Measurements from ENCODE around the gene APOH. TPM values are rescaled to one million over a fixed set of nuclear protein-coding genes. Genes with fewer than 3 reads are reported as not detected.
"Not testable (repeated sequence)": the region's sequence is repeated elsewhere in the genome, so short reads cannot be mapped to it uniquely, and the experiment has no call there.

Gene APOH, protein sequence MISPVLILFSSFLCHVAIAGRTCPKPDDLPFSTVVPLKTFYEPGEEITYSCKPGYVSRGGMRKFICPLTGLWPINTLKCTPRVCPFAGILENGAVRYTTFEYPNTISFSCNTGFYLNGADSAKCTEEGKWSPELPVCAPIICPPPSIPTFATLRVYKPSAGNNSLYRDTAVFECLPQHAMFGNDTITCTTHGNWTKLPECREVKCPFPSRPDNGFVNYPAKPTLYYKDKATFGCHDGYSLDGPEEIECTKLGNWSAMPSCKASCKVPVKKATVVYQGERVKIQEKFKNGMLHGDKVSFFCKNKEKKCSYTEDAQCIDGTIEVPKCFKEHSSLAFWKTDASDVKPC
- 20.8 and 22.1 TPM in 2 replicates for total RNA-seq (2014; rRNA removed; shearing (Covaris generic))

DNA sequence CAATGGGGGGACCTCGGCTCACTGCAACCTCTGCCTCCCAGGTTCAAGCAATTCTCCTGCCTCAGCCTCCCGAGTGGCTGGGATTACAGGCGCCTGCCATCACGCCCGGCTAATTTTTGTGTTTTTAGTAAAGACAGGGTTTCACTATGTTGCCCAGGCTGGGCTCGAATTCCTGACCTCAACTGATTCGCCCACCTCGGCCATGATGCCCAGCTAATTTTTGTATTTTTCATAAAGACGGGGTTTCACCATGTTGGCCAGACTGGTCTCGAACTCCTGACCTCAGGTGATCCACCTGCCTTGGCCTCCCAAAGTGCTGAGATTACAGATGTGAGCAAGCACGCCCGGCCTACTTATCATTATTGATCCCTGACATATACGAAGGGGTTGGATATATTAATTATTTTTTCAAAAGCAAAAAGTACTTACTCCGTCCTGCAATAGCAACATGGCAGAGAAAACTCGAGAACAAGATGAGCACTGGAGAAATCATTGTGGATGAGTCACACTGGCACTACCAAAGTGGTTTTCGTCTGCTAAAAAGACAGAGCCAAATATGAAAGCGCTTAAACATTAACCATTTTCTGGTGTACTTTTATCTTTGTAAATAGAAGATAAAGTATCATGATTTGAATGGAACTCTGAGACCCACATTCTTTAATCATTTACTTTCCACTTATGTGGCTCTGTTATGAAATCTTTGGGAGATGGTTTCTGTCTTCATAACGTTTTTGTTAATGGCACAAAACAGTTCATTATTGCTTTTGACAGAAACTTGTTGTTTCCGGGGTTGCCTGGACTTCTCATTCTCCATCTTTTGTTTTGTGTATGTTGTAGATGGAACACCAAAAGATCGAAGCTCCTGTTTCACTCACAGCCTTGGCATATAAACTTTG is at the start of gene APOH:
APOH (minus strand) TSS at position 529 of the 896 bp plus-strand sequence; CDS start at position 493, 36 bp downstream.
- peak; percentile 56 for DNase-seq (ENCODE audit: low spot score)

DNA sequence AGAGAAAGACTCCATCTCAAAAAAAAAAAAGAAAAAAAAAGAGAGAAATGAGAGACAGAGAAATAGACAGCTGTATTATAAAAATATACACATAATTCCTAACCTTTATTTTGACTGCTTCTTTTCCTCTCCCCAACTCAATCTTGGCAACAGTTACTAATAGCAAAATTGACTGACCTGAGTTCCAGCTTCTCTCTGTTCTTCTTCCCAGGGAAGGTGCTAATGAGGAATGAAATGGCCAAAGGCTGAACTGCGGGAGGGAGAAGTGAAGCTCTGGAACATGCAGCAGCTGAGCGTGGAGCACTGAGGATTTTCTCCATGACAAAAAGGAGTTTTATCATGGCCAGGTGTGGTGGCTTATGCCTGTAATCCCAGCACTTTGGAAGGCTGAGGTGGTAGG is 48.0 kb upstream of the APOH start:
- no peak for DNase-seq (ENCODE audit: low spot score)

DNA sequence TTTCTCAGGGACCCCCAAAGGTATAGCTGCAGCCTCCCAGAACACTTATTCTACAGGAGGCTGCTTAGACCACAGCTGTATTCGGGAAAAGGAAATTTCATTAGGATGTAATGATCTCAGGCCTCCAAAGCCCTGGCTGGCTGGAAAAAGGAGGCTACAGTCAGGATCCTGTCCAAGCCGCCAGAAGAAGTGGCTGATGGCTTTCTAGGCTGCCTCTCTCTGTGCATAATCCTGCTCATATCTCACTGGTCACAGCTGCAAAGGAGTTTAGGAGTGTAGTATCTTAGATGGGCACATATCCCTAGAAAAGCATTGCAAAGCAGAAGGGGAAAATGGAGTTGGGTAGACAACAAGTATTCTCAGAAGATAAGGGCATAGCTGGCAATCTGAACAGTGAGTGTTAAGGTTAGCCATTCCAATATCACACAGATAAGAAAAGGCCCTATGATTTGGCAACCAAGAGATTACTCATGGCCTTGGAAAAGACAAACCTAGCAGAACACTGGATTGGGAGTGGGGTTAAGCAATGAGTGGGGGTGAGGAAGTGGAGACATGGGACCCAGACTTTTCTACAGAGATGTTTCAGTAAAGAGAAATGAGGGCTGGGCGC is 47.2 kb upstream of the APOH start:
- DNase-seq (ENCODE audit: low spot score), result peak; percentile 36

DNA sequence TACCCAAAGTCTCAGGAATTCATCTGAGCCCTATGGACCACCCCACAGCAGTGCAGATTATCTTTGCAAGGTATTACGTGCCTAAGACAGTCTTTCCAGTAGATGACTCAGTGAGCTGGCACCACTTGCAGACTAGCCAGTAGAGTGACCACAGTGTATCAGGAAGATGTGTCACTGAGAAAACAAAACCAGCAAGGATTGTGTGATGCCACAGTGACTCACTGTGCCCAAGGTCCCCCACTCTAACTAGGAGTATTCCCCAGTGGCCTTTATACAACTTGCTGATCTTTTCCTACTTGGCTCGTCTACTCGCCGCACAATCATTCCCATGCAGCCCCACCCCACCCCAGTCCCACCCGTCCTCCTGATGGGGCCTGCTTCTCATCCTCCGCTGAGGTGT is 46.4 kb upstream of the APOH start:
- DNase-seq (ENCODE audit: low spot score), result peak; percentile 96

DNA sequence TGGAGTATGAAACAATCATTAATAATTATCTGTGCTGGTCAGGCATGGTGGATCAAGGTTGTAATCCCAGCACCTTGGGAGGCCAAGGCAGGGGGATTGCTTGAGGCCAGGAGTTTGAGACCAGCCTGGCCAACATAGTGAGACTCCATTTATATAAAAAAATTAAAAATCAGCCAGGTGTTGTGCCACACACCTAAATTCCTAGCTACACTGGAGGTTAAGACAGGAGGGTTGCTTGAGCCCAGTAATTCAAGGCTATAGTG is 44.3 kb upstream of the APOH start:
- DNase-seq (ENCODE audit: low spot score), result no peak

DNA sequence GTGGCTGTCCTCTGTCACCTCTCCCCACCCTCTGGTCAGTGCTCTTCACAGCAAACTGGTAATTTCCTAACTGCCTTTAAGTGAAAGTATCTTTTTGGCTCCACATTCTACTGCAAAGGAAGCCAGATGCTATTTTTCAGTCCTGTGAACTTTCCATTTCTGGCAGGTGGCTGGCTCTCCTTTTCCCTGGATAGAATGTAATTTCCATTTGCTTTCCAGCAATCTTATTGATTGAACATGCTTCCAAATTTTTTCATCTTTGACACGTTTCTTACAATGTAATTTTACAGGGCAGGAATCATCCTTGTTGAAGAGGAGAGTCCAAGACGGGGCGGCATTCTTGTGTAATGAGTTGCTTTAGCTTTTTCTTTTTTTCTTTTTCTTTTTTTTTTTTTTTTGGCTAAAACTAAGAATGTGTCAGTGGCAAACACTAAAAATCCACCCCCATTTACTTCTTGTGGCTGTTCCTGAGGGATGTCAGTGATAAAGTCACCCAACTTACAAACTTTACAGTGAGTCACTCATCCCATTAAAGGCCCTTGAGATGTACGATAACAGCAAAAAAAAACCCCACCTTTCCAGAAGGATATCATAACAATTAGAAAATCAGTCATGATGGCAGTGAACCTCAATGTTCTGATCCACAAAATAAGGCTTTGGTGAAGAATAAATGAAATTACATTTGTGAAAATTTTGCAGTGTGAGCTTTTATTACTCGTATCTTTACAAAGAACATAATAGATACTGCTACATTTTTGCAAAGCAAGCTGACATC is 43.8 kb upstream of the APOH start:
- peak; percentile 63 for DNase-seq (ENCODE audit: low spot score)

DNA sequence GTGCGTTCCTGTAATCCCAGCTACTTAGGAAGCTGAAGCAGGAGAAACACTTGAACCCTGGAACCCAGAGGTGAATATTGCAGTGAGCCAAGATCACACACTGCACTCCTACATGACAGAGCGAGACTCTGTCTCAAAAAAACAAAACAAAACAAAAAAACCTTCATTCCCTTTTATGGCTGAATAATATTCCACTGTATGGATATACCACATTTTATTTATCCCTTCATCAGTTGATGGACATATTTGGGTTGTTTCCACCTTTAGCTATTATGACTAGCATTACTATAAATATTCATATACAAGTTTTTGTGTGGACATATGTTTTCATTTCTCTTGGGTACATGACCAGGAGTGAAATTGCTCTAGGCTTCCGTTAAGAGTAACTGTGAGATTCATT is 42.3 kb upstream of the APOH start:
- no peak for DNase-seq (ENCODE audit: low spot score)

DNA sequence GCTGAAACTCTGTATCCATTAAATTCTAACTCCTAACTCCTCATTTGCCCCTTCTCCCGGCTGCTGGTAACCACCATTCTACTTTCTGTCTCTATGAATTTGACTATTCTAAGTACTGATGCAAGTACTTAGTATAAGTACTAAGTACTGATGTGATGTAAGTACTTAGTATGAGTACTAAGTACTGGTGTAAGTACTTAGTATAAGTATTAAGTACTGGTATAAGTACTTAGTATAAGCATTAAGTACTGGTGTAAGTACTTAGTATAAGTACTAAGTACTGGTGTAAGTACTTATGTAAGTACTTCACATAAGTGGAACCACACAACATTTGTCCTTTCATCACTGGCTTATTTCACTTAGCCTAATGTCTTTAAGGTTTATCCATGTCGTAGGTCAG is 40.9 kb upstream of the APOH start:
- DNase-seq (ENCODE audit: low spot score), result peak; percentile 51

DNA sequence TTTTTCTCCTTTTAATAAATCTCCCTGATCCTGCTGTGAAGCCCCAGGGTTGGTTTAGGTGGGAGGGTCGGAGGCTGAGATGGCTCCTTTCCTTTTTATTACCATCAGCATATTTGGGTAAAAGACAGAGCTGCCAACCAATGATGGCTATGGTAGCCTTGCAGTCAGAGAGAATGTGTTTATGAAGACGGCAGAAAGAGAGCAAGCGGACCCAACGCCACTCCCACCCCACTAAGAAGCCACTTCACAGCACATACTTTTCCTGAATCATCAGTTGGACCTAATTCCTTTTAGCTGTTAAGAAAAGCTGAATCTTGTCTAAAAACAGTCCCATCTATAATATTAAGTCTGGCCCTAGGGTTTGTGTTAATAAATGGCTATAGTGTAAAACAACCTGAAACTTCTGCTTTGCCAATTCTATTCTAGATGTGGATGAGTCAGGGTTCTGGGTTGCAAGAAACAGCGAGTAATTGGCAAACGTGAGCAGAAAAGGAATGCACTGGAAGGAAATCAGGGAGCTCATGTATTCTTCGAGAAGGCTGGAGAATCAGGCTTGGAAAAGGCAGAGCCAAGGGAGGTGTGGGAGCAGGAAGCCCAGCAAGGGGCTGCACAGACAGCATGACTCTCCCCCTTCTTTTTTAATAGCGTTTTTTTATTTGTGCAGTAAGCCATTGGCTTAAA is 39.2 kb upstream of the APOH start:
- DNase-seq (ENCODE audit: low spot score), result no peak

DNA sequence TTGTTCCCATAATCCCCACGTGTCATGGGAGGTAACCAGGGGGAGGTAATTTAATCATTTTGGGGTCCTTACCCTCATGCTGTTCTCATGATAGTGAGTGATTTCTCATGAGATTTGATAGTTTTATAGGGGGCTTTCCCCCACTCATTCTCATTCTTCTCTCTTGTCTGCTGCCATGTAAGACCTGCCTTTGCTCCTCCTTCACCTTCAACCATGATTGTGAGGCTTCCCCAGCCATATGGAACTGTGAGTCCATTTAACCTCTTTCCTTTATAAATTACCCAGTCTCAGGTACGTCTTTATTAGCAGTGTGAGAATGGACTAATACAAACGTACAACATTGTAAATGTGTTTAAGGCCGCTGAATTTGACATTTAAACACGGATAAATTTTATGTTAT is 35.5 kb upstream of the APOH start:
- no peak for DNase-seq (ENCODE audit: low spot score)

DNA sequence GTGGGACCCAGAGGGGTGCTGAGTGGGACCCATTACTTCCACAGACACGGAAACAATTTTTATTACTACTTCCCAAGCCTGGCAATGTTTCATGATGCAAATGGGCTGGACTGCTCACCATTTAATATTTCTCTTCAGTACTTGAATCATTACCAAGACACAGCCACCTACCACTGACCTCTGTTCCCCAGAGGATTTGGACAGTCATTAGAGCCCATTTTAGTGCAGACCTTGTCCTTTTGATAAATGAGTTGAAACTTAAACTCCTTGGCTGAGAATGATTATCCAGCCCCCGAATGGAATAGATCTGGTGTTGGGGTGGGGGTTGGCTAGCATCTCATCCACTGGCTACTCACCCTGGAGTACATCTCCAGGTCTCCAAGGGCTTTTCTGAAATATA is 33.6 kb upstream of the APOH start:
- no peak for DNase-seq (ENCODE audit: low spot score)

DNA sequence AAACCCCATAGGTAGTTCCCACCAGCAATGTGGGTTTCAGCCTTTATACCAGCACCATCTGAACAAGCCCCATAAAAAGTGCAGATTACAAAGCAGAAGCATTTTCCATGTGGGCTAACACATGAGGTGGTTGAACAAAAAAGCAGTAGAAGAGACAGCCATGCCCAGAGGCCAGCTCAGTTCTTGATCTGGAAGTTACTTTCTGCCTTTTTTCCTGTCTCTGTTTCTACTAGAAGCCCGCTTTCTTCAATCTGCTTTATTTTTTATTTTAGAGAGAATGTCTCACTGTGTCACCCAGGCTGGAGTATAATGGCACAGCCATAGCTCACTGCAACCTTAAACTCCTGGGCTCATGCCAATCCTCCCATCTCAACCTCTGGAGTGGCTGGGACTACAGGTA is 31.5 kb upstream of the APOH start:
- no peak for DNase-seq (ENCODE audit: low spot score)

DNA sequence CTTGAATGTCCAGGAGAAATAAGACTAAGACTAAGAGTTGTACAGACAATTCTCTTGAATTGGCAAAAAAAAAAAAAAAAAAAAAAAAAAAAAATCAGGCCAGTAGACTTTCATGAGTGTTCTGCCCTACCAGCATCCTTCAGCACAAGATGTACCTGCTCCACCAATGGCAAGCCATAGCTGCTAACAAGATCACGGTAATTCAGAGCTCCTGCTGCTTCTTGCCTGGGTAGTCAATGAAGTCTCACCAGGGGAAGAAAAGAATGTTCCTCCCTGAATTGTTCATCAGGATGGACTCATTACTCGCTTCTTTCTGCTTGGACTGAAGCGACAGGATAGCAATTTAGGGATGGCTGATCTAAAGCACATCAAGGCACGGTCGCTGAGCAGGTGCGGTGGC is 31.1 kb upstream of the APOH start:
- no peak for DNase-seq (ENCODE audit: low spot score)

DNA sequence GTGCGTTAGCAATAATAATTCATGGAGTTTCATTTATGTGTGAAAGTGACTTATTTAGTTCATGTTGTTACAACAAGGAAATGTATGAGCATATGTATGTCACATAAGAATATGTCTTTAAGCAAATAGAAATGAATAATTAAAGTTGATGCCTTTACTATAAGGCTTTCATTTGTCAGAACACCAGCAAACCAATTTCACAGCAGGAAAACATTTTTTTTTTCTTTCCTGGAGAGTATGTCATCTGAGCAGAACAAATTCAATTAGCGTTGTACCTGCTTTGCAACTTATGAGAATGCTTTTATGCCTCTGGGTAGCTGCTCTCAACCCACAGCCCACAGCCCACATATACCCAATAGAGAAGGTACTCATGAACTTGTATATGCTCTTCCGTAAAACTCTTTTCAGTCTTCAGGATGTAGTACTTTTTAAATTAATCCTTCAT is 26.3 kb upstream of the APOH start:
- DNase-seq (ENCODE audit: low spot score), result no peak

DNA sequence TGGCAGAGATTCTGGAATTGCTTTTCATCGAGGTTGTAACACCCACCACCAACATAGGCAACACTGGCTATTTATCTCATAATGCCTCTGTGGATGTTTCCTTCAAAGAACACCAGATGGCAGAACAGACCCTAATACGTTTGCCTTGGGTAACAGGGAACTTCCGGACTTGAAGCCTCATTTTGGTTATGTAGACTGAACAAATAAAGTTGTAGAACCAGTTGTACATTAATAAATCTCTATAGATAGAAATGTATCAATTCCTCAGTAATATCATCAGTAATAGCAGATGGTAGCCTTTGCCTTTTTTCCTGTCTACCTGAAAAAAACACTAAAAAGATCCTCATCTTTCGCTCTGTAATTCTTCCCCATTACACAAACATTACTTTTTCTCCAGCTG is 25.9 kb upstream of the APOH start:
- DNase-seq (ENCODE audit: low spot score), result peak; percentile 94

DNA sequence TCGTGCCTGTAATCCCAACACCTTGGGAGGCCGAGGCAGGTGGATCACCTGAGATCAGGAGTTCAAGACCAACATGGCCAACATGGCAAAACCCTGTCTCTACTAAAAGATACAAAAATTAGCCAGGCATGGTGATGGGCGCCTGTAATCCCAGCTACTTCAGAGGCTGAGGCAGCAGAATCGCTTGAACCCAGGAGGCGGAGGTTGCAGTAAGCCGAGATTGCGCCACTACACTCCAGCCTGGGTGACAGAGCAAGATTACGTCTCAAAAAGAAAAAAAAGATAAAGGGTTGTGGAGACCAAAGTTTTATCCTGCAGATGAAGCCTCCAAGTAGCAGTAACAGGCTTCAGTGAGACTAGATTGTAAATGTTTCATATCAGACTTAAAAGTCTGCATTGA is 24.2 kb upstream of the APOH start:
- not testable (repeated sequence) for DNase-seq (ENCODE audit: low spot score)

DNA sequence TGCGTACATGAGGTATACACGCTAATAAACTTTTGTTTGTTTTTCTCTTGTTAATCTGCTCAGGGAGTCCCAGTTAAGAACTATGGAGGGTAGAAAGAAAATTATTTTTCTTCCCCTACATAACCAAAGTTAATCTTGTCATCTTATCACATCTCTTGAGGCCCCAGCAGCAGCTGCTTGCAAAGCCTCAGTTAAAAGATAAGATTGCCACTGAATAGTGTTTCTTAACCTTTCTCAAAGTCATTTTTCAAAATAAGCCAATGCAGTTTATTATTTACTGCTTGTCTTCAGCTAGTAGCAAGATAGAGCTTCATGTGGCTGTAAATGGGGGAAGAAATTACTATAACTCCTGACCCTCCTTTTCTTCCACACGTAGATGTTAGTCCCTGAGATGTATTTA is 21.5 kb upstream of the APOH start:
- DNase-seq (ENCODE audit: low spot score), result no peak

DNA sequence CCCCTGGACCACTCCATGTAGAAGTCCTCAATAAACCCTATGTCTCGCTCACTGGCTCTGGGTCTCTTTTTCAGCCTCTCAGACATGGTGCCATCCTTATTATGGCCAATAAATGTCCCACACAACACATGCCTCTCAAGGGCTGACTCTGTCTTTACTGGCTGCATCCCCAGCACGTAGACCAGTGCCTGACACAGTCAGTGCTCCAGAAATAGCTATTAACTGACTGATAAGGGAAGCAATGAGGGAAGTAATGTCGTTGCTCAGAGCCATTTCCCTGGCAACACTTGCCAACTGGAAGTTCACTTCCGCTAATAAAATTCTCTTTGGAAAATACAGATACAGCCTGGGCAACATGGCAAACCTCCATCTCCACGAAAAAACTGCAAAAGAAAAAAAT is 19.1 kb upstream of the APOH start:
- no peak for DNase-seq (ENCODE audit: low spot score)

DNA sequence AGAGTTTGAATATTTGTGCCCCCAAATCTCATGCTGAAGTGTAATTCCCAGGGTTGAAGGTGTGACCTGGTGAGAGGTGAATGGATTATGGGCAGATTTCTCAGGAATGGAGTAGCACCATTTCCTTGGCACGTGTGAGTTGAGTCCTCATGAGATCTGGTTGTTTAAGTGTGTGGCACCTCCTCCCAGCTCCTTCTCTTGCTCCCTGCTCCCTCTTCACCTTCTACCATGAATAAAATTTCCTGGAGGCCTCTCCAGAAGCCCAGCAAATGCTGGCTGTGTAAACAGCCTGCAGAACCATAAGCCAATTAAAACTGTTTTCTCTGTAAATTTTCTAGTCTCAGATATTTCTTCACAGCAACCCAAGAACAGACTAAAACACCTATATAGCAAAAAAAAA is 12.6 kb upstream of the APOH start:
- DNase-seq (ENCODE audit: low spot score), result no peak

DNA sequence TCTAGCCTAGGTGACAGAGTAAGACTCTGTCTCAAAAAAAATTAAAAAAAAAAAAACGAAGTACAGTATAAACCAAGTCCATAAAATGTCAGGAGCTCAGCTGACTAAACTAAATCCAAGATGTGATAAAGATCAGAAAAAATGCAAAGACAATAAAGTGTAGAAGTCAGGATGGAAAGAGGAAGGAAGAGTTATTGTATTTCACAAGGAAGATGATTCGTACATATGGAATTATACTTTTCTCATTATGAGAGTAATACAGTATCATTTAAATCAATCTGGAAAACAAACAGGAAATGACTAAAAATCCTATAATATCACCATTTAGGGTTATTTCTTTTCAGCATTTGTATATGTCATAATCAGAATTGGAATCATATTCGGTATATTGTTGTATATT is 11.4 kb upstream of the APOH start:
- DNase-seq (ENCODE audit: low spot score), result no peak

DNA sequence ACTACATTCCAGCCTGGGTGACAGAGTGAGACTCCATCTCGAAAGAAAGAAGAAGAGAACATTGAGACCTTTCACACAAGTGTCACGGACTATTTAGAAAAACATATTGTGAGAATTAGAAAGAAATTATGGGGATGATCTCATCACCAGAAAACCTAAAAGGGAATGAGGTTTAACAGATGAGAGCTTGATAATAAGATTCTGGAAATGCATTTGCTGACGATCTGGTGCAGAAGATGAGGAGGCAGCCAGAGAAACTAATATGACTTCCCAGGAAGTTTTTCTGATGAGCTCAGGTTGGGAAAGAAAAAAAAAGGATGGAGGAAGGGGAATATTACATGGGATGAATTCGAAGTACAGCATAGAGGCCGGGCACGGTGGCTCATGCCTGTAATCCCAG is 10.8 kb upstream of the APOH start:
- DNase-seq (ENCODE audit: low spot score), result no peak

Measured in HT-29 (cell line).